ENCODE results near the gene LUC7L3. TPM values are rescaled to one million over a fixed set of nuclear protein-coding genes. Genes with fewer than 3 reads are reported as not detected.
A peak's percentile ranks its signal among the peaks of the same experiment; 100 is the strongest.

The LUC7L3 gene
- total and polyA plus RNA-seq, 2 donors (not counting 3 experiments of a cell fraction or from before 2014, with no cell fraction given), result 70.9 to 113 TPM

- H4K20me1 ChIP-seq (replicated peaks; ENCODE audit: control insufficient read depth, extremely low read depth, insufficient read depth, low read length), result no peaks in the 10 kb centered on the region
- no peak overlapping the region for H3K4me2 ChIP-seq (ENCODE audit: insufficient read depth, low read length)
- H3K27ac ChIP-seq (ENCODE audit: insufficient read depth, low read depth, low read length), result no peak overlapping the region
- dilution Hi-C loops (cut with MboI; ENCODE audit: extremely low pct_ligation_motif_present, low sequenced_read_pairs) (no loop called here), intact Hi-C loops (cut with micrococcal nuclease) (no loop called here)
- no peaks in the 10 kb centered on the region for H3K4me1 ChIP-seq (ENCODE audit: control insufficient read depth, extremely low read depth, insufficient read depth, low read length)
- ChIA-PET CTCF (interaction anchor here (1.3 kb wide), 1 partner anchor 165 kb away, joined by 3 read pairs; no protein-coding TSS in a partner anchor), POLR2A (no interaction called here)
- no peaks in the 10 kb centered on the region for H3K79me2 ChIP-seq (ENCODE audit: control insufficient read depth, insufficient read depth, low read length)
- no peaks in the 10 kb centered on the region for H3K9me1 ChIP-seq (replicated peaks; ENCODE audit: control insufficient read depth, extremely low read depth, insufficient read depth, low read length)
- no peak for TF ChIP-seq MYC (IDR thresholded peaks at IDR 0.05; ENCODE audit: low read depth, low read length)
- TF ChIP-seq CTCF (IDR thresholded peaks at IDR 0.05; ENCODE audit: extremely low read depth in 1 of 2, insufficient read depth in 1 of 2, low read depth in 1 of 2, low read length in 2 of 2), result no peak
- no peak for TF ChIP-seq FOS (IDR thresholded peaks at IDR 0.05; ENCODE audit: borderline replicate concordance, insufficient read depth, low read length)
- no peak for TF ChIP-seq POLR2AphosphoS5 (IDR thresholded peaks at IDR 0.05; ENCODE audit: insufficient read depth, low read depth, low read length)
- no peak for TF ChIP-seq GATA2 (IDR thresholded peaks at IDR 0.05; ENCODE audit: insufficient read depth, insufficient read length, low read depth, low read length)
- no peak overlapping the region for H3K4me3 ChIP-seq (replicated peaks in 1 of 3; ENCODE audit: insufficient read depth in 1 of 3, low read depth in 1 of 3, low read length in 3 of 3)
- no TSS peak for BruUV-seq (replicated peaks)
- no peaks in the 10 kb centered on the region for H3K36me3 ChIP-seq (ENCODE audit: control insufficient read depth in 2 of 2, extremely low read depth in 1 of 2, insufficient read depth in 2 of 2, low read length in 2 of 2)
- H3K27me3 ChIP-seq (ENCODE audit: control insufficient read depth in 2 of 2, insufficient read depth in 2 of 2, low read length in 2 of 2), result peaks cover 0 to 2% of the 10 kb centered on the region in 2 experiments
- peak overlapping the region; percentile 13 for H2AFZ ChIP-seq (ENCODE audit: low read depth, low read length)
- H3K9me3 ChIP-seq (replicated peaks; ENCODE audit: control insufficient read depth, insufficient read depth, low read length), result no peaks in the 10 kb centered on the region
- no peak overlapping the region for H3K9ac ChIP-seq (replicated peaks; ENCODE audit: extremely low read depth, insufficient read depth, low read length)
- no peak for DNase-seq (ENCODE audit: low read depth, low spot score)
- FAIRE-seq, result no peak
Observed at GRCh38 chr17:50787106-50787505, 67.7 kb downstream of the LUC7L3 start.

GRCh38 chr17:50790618-50791017, 71.2 kb downstream of the LUC7L3 start:
- dilution Hi-C loops (cut with MboI; ENCODE audit: extremely low pct_ligation_motif_present, low sequenced_read_pairs) (no loop called here), intact Hi-C loops (cut with micrococcal nuclease) (no loop called here)
- no peaks in the 10 kb centered on the region for H4K20me1 ChIP-seq (replicated peaks; ENCODE audit: control insufficient read depth, extremely low read depth, insufficient read depth, low read length)
- H3K4me1 ChIP-seq (ENCODE audit: control insufficient read depth, extremely low read depth, insufficient read depth, low read length), result no peaks in the 10 kb centered on the region
- no peak overlapping the region for H3K27ac ChIP-seq (ENCODE audit: insufficient read depth, low read depth, low read length)
- H3K36me3 ChIP-seq (ENCODE audit: control insufficient read depth in 2 of 2, extremely low read depth in 1 of 2, insufficient read depth in 2 of 2, low read length in 2 of 2), result no peaks in the 10 kb centered on the region
- no peak overlapping the region for H2AFZ ChIP-seq (ENCODE audit: low read depth, low read length)
- no peak for TF ChIP-seq POLR2AphosphoS5 (IDR thresholded peaks at IDR 0.05; ENCODE audit: insufficient read depth, low read depth, low read length)
- TF ChIP-seq FOS (IDR thresholded peaks at IDR 0.05; ENCODE audit: borderline replicate concordance, insufficient read depth, low read length), result no peak
- TF ChIP-seq CTCF (IDR thresholded peaks at IDR 0.05; ENCODE audit: extremely low read depth in 1 of 2, insufficient read depth in 1 of 2, low read depth in 1 of 2, low read length in 2 of 2), result no peak
- TF ChIP-seq EZH2 (IDR thresholded peaks at IDR 0.05; ENCODE audit: borderline replicate concordance, low read depth, low read length, severe bottlenecking), result no peak
- no peak for TF ChIP-seq MAX (IDR thresholded peaks at IDR 0.05; ENCODE audit: insufficient read depth, insufficient read length)
- no peaks in the 10 kb centered on the region for H3K9me1 ChIP-seq (replicated peaks; ENCODE audit: control insufficient read depth, extremely low read depth, insufficient read depth, low read length)
- no peaks in the 10 kb centered on the region for H3K9me3 ChIP-seq (replicated peaks; ENCODE audit: control insufficient read depth, insufficient read depth, low read length)
- H3K4me2 ChIP-seq (ENCODE audit: insufficient read depth, low read length), result no peak overlapping the region
- H3K27me3 ChIP-seq (ENCODE audit: control insufficient read depth in 2 of 2, insufficient read depth in 2 of 2, low read length in 2 of 2), result peaks cover 0 to 3% of the 10 kb centered on the region in 2 experiments
- no peak overlapping the region for H3K9ac ChIP-seq (replicated peaks; ENCODE audit: extremely low read depth, insufficient read depth, low read length)
- DNase-seq (ENCODE audit: low read depth, low spot score), result no peak
- no peak overlapping the region for H3K4me3 ChIP-seq (replicated peaks in 1 of 3; ENCODE audit: insufficient read depth in 1 of 3, low read depth in 1 of 3, low read length in 3 of 3)
- ChIA-PET POLR2A (no interaction called here), CTCF (interaction anchor here (0.6 to 1.5 kb wide), 9 partner anchors 8 to 51 kb away, joined by 3 to 6 read pairs (median 3); no protein-coding TSS in a partner anchor)
- BruUV-seq (replicated peaks), result no TSS peak
- FAIRE-seq, result peak; percentile 47
- no peaks in the 10 kb centered on the region for H3K79me2 ChIP-seq (ENCODE audit: control insufficient read depth, insufficient read depth, low read length)
